Measurements from ENCODE around the gene FKBP15.

GRCh38 chr9:113148372-113148705 is 72.7 kb downstream of the FKBP15 start:
- TF ChIP-seq CTCF (IDR thresholded peaks at IDR 0.05 in 4 of 5, conservative IDR thresholded peaks at IDR 0.05 in 1 of 5) (no peak), POLR2A (IDR thresholded peaks at IDR 0.05) (no peak)
